Panc1 (cell line): ENCODE data around the gene PDSS1. TPM values are rescaled to one million over a fixed set of nuclear protein-coding genes. Genes with fewer than 3 reads are reported as not detected.

Experiments
- ATAC-seq: fragments of 200-7000 bp; cut with Tn5 transposase; 2 replicates; pipeline ENCODE4 v1.9.1; 2020; ENCODE audit warnings: mild to moderate bottlenecking, moderate library complexity
- BruUV-seq: library from RNA; stranded (reverse); fragments of 400-500 nt; replicated peaks from 2 replicates; lab custom pipeline; 2021; lab: Mats Ljungman, UMichigan
- CTCF ChIA-PET: fragments of 300-600 bp; sonication (Branson Sonifier 250); formaldehyde crosslinking; loops from one replicate; lab custom pipeline; 2022; ENCODE audit warnings: antibody characterized with exemption; lab: Charles Lee
- POLR2A ChIA-PET: fragments of 300-600 bp; sonication (Branson Sonifier 250); formaldehyde crosslinking; loops from one replicate; lab custom pipeline; 2022; ENCODE audit warnings: antibody characterized with exemption; lab: Charles Lee
- DNase-seq: peaks from one replicate; pipeline ENCODE4 v3.0.0-alpha.2; 2010; ENCODE audit warnings: low read depth, low spot score
- H3K27ac ChIP-seq: 2 replicates; pipeline ENCODE4 v1.5.1; 2011; ENCODE audit warnings: mild to moderate bottlenecking, low read length, inconsistent platforms
- H3K27me3 ChIP-seq: fragments of 200-500 bp; sonication (Bioruptor generic); 2 replicates; pipeline ENCODE4 v1.6.0; 2014; ENCODE audit warnings: low read length, inconsistent platforms; ENCODE audit not compliant: control insufficient read depth, insufficient read depth
- H3K36me3 ChIP-seq: fragments of 200-500 bp; sonication (Bioruptor generic); 2 replicates; pipeline ENCODE4 v1.5.1; 2014; ENCODE audit warnings: inconsistent platforms, mild to moderate bottlenecking, low read length, moderate library complexity; ENCODE audit not compliant: control insufficient read depth, insufficient read depth
- H3K4me1 ChIP-seq: 2 replicates; pipeline ENCODE4 v1.5.1; 2011; ENCODE audit warnings: inconsistent platforms, mild to moderate bottlenecking, low read length, moderate library complexity; ENCODE audit not compliant: control insufficient read depth, insufficient read depth
- H3K4me3 ChIP-seq, 2 experiments: 2 replicates each; pipeline ENCODE4 v1.5.1; 2011 to 2012; ENCODE audit warnings: low read depth in 2 of 2, low read length in 2 of 2, mild to moderate bottlenecking in 2 of 2, inconsistent platforms in 1 of 2, moderate library complexity in 1 of 2
- H3K9me3 ChIP-seq: fragments of 200-500 bp; sonication (Bioruptor generic); 2 replicates; pipeline ENCODE4 v1.5.1; 2014; ENCODE audit warnings: low read depth, mild to moderate bottlenecking, inconsistent platforms, low read length, moderate library complexity; ENCODE audit not compliant: control insufficient read depth, insufficient read depth
- CTCF ChIP-seq: fragments of 450-650 bp; IDR thresholded peaks from 2 replicates; pipeline ENCODE4 v1.5.1; 2017; ENCODE audit warnings: mild to moderate bottlenecking
- POLR2AphosphoS5 ChIP-seq: IDR thresholded peaks from 2 replicates; pipeline ENCODE4 v1.6.1; 2012; ENCODE audit warnings: mild to moderate bottlenecking, low read depth, low read length, moderate library complexity
- REST ChIP-seq, 2 experiments: IDR thresholded peaks; 2 replicates each; pipeline ENCODE4 v1.6.1; 2011 to 2012; ENCODE audit warnings: low read depth in 2 of 2, control low read depth in 1 of 2, low read length in 1 of 2, mild to moderate bottlenecking in 1 of 2, moderate library complexity in 1 of 2; ENCODE audit not compliant: insufficient read depth in 1 of 2
- SIN3A ChIP-seq: IDR thresholded peaks from 2 replicates; pipeline ENCODE4 v1.6.1; 2012; ENCODE audit warnings: low read depth, mild to moderate bottlenecking, low read length, moderate library complexity, borderline replicate concordance; ENCODE audit not compliant: insufficient read depth
- TCF7L2 ChIP-seq: IDR thresholded peaks from 2 replicates; pipeline ENCODE4 v1.6.1; 2011; ENCODE audit warnings: mild to moderate bottlenecking, low read depth, low read length, inconsistent platforms
- in situ Hi-C: cut with HindIII; loops from 2 replicates; pipeline ENCODE4 v1.10.0; 2016; ENCODE audit warnings: low sequenced_read_pairs, low pct_unique_long_range_greater_than_20kb
- intact Hi-C: fragments of 100-400 bp; cut with micrococcal nuclease; formaldehyde crosslinking; loops from one replicate; pipeline ENCODE4 v1.10.0; 2022; ENCODE audit not compliant: unreplicated experiment
- total RNA-seq: library from RNA; stranded (reverse); gene quantifications from one replicate; pipeline ENCODE4 v1.2.1, GENCODE V29; 2021; ENCODE audit not compliant: unreplicated experiment

Gene PDSS1
- total RNA-seq, 1 experiment from 2014 or later: 7.1 TPM

- DNase-seq (no peak), ATAC-seq (no peak)
- TF ChIP-seq POLR2AphosphoS5 (no peak), REST (IDR thresholded peaks at IDR 0.05; ENCODE audit: insufficient read depth in 1 of 2, low read depth in 2 of 2, low read length in 1 of 2) (no peak), TCF7L2 (no peak), SIN3A (no peak), CTCF (no peak)
- no peaks in the 10 kb centered on the region for H3K9me3 ChIP-seq
- no peaks in the 10 kb centered on the region; the same call in 1 of the 2 replicates for H3K36me3 ChIP-seq
- POLR2A ChIA-PET: no interaction called here
- H3K27ac ChIP-seq: no peak overlapping the region
- in situ Hi-C loops (no loop called here), intact Hi-C loops (no loop called here)
- CTCF ChIA-PET: no interaction called here
- no peak overlapping the region for H3K4me3 ChIP-seq
- no peaks in the 10 kb centered on the region for H3K27me3 ChIP-seq
- no peaks in the 10 kb centered on the region for H3K4me1 ChIP-seq
- no TSS peak for BruUV-seq
Observed at GRCh38 chr10:26721561-26721960, 24.1 kb downstream of the PDSS1 start.

- in situ Hi-C loops (no loop called here), intact Hi-C loops (no loop called here)
- ChIA-PET POLR2A (no interaction called here), CTCF (no interaction called here)
- H3K27ac ChIP-seq: no peak overlapping the region
- no peak overlapping the region for H3K4me3 ChIP-seq
- no peaks in the 10 kb centered on the region for H3K4me1 ChIP-seq
- DNase-seq (no peak), ATAC-seq (no peak)
- no peaks in the 10 kb centered on the region for H3K27me3 ChIP-seq
- H3K36me3 ChIP-seq: no peaks in the 10 kb centered on the region; the same call in 1 of the 2 replicates
- no TSS peak for BruUV-seq
- H3K9me3 ChIP-seq: no peaks in the 10 kb centered on the region
- TF ChIP-seq REST (IDR thresholded peaks at IDR 0.05; ENCODE audit: insufficient read depth in 1 of 2, low read depth in 2 of 2, low read length in 1 of 2) (no peak), TCF7L2 (no peak), CTCF (no peak), SIN3A (no peak), POLR2AphosphoS5 (no peak)
Observed at GRCh38 chr10:26723016-26723415, 25.5 kb downstream of the PDSS1 start.
